Choroid plexus epithelial cell (primary cell): ENCODE data around the gene UBTD1.
A peak's percentile ranks its signal among the peaks of the same experiment; 100 is the strongest.

Source experiments
- DNase-seq: peaks from one replicate; pipeline ENCODE4 v3.0.0-alpha.2; 2010; ENCODE audit warnings: low read depth
- H3K4me3 ChIP-seq: 2 replicates; pipeline ENCODE4 v1.5.1; 2011; ENCODE audit warnings: low read depth, mild to moderate bottlenecking, control low read depth, low read length, moderate library complexity
- CTCF ChIP-seq: conservative IDR thresholded peaks from 2 replicates; pipeline ENCODE4 v1.5.1; 2011; ENCODE audit warnings: low read depth, mild to moderate bottlenecking, control low read depth, inconsistent platforms, low read length, moderate library complexity

Gene UBTD1

GRCh38 chr10:97587183-97587582 lies 88.5 kb downstream of the UBTD1 start:
- H3K4me3 ChIP-seq: no peak overlapping the region
- TF ChIP-seq CTCF: no peak

GRCh38 chr10:97589479-97589878 lies 90.8 kb downstream of the UBTD1 start, which contains the start of gene C10orf62:
TSS of gene C10orf62 (plus strand) at chr10:97589721. CDS start at chr10:97589898, 177 bp downstream.
- TF ChIP-seq CTCF: no peak
- no peak within 1 kb of the TSS for H3K4me3 ChIP-seq
- no peak for DNase-seq

More at GRCh38 chr10:97587183-97587582, 88.5 kb downstream of the UBTD1 start:
- no peak for DNase-seq

- TF ChIP-seq CTCF: no peak
- DNase-seq: no peak
- H3K4me3 ChIP-seq: no peak overlapping the region
Observed at GRCh38 chr10:97590082-97590747, 91.5 kb downstream of the UBTD1 start.

- DNase-seq: no peak
- TF ChIP-seq CTCF: no peak
- H3K4me3 ChIP-seq: no peak overlapping the region
Observed at GRCh38 chr10:97590748-97591495, 92.2 kb downstream of the UBTD1 start.

- no peak overlapping the region for H3K4me3 ChIP-seq
- TF ChIP-seq CTCF: no peak
- DNase-seq: peak; percentile 63
Observed at GRCh38 chr10:97593421-97593820, 94.7 kb downstream of the UBTD1 start.

GRCh38 chr10:97596101-97597082 lies 97.7 kb downstream of the UBTD1 start:
- no peak for TF ChIP-seq CTCF
- DNase-seq: peak; percentile 62

More at GRCh38 chr10:97596101-97597082, 97.7 kb downstream of the UBTD1 start:
- H3K4me3 ChIP-seq: no peak overlapping the region
